ENCODE measurements around the gene CLEC17A.
A peak's percentile ranks its signal among the peaks of the same experiment; 100 is the strongest.
"Not testable (repeated sequence)": the region's sequence is repeated elsewhere in the genome, so short reads cannot be mapped to it uniquely, and the experiment has no call there.

Gene CLEC17A, protein sequence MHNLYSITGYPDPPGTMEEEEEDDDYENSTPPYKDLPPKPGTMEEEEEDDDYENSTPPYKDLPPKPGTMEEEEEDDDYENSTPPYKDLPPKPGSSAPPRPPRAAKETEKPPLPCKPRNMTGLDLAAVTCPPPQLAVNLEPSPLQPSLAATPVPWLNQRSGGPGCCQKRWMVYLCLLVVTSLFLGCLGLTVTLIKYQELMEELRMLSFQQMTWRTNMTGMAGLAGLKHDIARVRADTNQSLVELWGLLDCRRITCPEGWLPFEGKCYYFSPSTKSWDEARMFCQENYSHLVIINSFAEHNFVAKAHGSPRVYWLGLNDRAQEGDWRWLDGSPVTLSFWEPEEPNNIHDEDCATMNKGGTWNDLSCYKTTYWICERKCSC

DNA sequence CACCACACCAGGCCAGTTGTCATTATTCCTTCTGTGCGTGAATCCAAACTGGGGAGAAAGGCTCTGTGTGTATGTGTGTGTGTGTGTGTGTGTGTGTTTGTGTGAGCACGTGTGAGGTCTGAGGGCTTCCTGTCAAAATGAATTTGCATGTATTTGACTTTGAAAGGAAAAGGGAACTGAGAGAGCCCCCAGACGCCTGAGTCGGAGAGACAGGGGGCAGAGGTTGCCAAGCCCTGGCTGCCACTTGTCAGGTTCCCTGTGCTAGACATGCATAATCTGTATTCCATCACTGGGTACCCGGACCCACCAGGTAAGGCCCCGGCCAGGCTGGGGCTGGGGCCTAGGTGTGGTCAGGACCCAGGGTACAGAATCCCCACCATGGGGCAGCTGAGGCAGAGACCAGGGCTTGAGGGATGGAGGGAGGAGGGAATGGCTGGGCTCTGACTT, at the start of gene CLEC17A:
TSS of gene CLEC17A (plus strand) at position 191 of the 447 bp plus-strand sequence. CDS start at position 268, 77 bp downstream.
- DNase-seq: peak; percentile 61

DNA sequence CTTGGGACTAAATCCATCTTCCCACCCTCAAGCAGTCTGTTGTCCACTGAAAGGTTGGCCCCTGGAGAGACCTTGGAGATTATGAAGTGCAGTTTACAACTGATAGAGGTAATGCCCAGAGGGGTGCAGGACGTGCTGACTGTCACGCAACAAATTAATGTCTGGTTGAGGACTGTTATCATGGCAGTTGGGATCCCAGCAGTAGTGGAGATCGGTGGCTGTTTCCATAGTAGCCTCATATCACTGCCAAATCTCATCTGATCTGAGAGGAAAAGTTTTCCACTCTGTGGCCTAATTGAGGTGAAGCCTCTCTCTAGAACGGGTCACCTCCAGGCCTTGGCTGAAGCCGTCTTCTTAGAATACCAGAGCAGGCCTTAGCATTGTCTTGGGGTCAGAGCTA, 49.4 kb upstream of the CLEC17A start:
- DNase-seq: no peak

DNA sequence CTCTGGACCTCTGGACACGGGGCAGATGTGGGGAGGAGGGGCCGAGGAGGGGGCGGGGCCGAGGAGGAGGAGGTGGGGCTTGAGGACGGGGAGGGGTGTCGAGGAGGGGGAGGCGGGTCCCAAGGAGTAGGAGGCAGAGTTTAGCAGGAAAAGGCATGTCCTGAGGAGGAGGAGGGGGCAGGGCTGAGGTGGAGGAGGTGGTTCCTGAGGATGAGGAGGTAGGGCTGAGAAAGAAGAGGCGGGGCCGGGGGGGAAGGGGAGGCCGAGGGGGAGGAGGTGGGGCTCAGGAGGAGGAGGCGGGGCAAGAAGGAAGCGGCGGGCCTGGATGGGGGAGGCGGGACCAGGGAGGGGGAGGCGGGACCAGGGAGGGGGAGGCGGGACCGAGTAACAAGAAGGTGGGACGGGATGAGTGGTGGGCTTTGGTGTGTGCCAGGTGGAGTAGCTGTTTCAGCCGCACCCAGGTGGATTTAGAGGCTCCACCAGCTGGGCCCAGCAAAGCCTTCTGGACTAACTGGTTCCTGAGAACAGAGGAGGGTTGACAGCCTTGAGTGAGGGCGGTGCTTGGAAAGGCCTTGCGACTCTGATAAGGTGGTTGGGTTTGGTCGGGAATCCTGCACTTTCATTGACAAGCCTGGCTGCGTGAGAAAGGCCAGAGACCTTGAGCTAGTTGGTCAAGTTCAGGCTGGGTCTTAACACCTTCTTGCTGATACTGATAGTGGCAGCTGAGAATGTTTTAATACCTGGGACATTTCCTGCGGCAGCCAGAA, 45.8 kb upstream of the CLEC17A start:
- DNase-seq: peak; percentile 16

DNA sequence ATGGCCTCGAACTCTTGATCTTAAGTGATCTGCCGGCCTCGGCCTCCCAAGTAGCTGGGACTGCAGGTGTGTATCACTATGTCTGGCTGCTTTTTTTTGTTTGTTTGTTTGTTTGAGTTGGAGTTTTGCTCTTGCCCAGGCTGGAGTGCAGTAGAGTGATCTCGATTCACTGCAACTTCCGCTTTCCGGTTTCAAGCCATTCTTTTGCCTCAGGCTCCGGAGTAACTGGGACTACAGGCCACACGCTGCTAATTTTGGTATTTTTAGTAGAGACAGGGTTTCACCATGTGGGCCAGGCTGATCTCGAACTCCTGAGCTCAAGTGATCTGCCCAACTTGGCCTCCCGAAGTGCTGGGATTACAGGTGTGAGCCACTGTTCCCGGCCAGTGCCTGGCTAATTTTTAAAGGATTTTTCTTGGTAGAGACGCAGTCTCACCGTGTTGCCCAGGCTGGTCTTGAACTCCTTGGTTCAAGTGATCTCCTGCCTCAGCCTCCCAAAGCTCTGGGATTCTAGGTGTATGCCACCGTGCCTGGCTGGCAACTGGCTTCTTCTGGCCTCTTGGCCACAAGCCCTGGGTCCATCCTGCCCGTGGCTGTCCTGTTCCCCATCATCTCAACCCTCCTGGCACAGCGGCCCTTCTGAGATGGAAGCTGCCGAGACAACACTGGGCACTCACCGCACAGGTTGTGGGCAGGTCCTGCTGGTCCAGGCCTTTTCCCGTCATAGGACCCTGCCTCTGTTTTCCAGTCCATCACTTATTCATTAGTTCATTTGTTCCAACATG, 42.0 kb upstream of the CLEC17A start:
- DNase-seq: no peak

DNA sequence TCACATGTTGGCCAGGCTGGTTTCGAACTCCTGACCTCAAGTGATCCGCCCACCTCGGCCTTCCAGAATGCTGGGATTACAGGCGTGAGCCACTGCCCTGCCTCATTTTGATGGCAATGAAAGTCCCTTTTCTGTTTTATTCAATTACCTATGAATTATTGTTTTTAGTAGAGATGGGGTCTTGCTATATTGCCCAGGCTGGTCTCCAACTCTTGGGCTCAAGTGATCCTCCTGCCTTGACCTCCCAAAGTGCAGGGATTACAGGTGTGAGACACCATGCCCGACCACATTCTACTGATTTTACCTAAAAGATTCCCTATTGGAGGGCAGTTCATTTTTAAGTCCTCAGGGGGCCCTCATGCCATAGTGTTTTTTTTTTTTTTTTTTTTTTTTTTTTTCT, 40.9 kb upstream of the CLEC17A start:
- DNase-seq: not testable (repeated sequence)

DNA sequence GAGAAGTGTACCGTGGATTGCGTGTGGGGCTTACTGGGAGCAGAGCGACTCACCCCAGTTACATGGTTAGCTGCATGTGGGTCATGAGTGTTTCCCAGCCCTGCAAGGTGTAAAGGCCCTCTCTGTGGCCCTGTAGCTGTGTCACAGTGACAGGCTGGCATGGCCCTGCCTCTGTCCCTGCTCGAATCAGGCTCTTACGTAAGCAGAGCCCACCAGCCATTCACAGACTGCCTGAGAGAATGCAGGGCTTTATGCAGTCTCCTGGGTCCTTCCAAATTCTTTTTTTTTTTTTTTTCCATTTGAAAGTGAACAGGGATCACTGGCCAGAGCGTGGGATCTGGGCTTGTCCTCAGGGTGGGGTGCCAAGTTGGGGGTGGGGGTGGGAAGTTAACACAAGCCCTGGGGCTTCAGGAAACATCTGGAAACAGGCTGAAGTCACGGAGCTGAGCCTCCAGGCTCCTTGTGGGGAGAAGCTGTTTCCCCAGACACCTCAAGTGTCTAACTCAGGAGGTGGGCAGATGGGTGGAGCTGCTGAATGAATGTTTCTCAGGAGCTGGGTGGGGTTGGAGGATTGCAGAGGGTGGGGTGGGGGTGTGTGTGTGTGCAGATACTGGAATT, 40.1 kb upstream of the CLEC17A start:
- peak; percentile 45 for DNase-seq

DNA sequence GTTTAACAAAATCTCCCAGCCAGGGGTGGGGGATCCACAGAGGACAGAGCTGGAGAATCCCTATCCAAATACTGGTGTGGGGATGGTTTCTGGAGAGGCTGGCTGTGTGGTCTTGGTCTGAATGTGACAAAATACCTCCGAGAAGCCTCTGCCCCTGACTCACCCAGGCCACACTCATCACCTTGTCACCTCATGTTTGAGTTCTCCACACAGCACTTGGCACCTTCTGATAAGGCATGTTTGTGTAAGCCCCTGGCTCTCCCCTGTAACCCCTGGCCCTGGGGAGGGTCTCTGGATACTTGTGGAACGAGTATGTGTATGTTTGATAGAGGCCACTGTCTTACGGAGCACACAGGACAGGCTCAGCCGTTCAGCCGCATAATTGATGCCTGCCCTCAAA, 38.8 kb upstream of the CLEC17A start:
- DNase-seq: no peak

DNA sequence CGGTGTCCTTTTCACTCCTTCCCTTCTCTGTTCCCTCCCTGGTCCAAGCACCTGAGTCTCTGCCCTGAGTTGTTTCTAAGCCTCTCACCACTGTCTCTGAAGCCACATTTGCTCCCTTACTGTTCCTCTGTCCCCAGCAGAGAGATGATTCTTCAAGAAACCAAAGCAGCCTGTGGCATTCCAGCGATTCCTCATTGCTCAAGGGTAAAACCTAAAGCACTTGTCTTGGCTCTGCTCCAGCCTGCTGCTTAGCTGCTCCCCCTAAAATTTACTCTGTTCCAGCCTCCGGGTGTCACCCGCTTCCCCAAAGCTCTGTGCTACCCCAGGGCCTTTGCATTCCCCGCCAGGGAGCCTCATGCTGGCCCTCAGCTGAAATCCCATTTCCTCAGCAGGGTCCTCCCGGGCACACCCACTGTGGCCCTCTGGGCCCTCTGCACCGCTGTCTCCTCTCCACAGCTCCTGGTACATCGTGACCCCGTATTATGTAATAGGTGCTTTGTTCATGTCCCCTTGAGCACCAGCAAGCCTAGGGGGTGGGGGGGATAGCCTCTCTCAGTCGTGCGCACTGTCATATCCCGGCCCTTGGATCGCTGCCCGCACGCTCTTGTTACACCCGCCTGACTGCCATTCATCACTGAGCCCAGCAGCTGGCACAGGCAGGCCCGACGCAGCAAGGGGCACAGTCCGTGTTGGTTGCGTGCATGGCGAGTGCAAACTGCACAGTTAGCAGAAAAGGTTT, 37.7 kb upstream of the CLEC17A start:
- no peak for DNase-seq

- no peak for DNase-seq
Observed at GRCh38 chr19:14545716-14546082, 37.2 kb upstream of the CLEC17A start.

- DNase-seq: no peak
Observed at GRCh38 chr19:14550201-14550754, 32.6 kb upstream of the CLEC17A start.

- DNase-seq: peak; percentile 60
Observed at GRCh38 chr19:14551134-14552005, 31.5 kb upstream of the CLEC17A start.

DNA sequence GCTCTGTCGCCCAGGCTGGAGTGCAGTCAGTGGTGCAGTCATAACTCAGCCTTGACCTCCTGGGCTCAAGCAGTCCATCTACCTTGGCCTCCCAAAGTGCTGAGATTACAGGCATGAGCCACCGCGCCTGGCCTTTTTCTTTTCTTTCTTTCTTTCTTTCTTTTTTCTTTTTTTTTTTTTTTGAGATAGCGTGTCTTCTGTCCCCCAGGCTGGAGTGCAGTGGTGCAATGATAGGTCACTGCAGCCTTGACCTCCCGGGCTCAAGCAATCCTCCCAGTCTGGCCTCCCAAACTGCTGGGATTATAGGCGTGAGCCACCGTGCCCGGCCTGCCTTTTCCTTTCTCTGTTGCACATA, 30.9 kb upstream of the CLEC17A start:
- DNase-seq: not testable (repeated sequence)

- DNase-seq: no peak
Observed at GRCh38 chr19:14553042-14553938, 29.6 kb upstream of the CLEC17A start.

- no peak for DNase-seq
Observed at GRCh38 chr19:14553939-14554243, 29.0 kb upstream of the CLEC17A start.

GRCh38 chr19:14554382-14554812, 28.5 kb upstream of the CLEC17A start:
- DNase-seq: no peak

DNA sequence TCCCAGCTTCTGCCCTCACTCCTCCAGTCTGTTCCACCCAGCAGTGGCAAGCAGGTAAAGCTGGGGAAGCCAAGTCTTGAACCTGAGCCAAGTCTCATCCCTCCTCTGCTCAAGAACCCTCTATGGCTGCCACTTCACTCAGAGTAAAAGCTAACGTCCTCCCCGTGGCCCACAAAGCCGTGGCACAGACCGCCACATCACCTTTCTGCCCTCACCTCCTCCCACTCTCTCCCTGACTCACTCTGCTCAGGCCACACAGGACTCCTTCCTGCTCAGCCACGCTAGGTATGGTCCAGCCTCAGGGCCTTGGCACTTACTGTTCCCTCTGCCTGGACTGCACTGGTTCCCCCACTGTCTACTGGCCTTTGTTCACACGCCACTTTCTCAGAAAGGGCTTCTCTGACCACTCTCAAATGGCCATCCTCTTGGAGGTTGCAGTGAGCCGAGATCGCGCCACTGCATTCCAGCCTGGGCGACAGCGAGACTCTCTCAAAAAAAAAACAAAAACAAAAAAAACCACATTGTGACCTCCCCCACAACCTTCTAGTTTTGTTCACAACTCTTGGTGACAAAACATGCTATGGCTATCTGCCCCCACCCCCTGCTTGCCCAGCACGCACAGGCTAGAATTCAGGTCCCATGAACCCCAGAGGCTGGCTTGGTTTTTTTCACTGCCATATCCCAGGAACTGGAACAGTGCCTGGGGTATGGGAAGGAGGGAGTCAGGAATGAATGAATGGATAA, 26.8 kb upstream of the CLEC17A start:
- DNase-seq: no peak

GRCh38 chr19:14556662-14557188, 26.2 kb upstream of the CLEC17A start:
- DNase-seq: peak; percentile 81

DNA sequence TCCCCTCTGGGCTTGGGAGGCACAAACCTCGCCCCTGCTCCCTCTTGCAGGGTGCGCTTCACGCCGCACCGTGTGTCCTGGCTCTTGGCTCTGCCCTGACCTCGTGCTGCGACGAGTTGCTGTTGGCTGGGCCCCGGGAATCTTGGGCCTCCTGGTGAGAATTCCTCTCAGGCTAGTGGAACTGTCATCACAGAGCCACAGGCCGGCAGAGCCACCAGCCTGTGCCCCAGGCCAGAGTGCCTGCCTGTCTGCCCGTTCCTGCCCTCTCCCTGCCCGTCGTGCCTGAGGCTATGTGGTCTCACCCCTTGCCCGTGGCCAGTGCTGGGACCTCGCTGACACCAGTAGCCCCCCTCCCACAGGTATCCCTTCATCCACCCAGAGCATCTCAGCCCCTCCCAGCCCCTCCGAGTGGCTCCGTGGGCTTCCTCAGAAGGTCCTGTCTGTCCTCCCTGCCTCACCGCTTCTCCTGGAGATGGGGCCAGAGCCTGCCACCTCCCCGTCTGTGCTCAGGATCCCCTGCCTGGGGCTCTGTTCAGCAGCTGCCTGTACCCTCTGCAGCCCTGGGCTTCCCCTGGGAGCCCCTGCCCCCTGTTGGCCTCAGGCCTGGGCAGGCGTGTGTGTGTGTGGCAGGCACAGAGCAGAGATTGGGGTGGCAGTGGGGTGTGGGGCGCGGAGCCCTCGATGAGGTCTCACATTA, 24.4 kb upstream of the CLEC17A start:
- no peak for DNase-seq
